Smooth muscle cell of trachea (primary cell): Measurements from ENCODE around the gene CDH1. TPM values are rescaled to one million over a fixed set of nuclear protein-coding genes. Genes with fewer than 3 reads are reported as not detected.

Experiments
- total RNA-seq: library from RNA; depleted of rRNA; stranded (reverse); fragments of >200 nt; gene quantifications from 2 replicates; pipeline ENCODE4 v1.2.1, GENCODE V29; 2014

CDH1 gene
- total RNA-seq = not detected in 2 replicates

GRCh38 chr16:68737046-68737729, at the start of gene CDH1:
Gene CDH1, plus strand, starts transcription at chr16:68737292. Its CDS starts 124 bp downstream, at chr16:68737416.

DNA sequence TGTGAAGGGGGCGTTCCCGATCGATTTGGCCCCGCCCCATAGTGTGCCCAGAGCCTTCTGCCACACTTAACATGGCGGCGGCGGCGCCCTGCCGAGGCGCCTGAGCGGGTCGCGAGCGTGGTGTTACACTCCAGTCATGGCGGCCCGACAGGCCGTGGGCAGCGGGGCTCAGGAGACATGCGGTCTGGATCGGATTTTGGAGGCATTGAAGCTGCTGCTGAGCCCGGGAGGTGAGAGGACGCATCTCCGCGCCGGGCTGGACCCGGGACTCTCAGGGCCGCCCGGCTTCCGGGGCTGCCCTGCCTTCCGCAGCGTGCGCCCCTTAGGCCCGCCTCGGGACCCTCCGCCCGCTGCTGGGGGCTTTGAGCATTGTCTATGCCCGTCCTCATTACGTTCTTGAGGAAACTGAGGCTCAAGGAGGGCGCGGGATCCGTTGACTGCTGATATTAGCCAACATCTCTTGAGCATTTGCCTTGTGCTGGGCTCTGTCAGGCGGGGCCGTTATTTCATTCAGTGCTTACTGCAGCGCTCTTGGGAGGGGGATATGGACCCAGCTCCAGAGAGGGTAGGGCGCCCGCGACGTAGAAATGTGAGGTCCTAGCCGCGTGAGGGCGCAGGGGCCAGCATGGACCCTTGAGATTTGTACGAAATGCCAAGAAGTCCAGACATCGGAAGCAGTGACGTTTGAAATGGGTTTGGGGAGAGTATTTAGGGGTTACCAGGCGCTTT, 106.6 kb downstream of the CDH1 start, which contains the start of gene TANGO6:
Gene TANGO6, plus strand, starts transcription at position 50 of the 729 bp plus-strand sequence. Its CDS starts 87 bp downstream, at position 137.

Other genes starting within 250 kb of the CDH1 start
- 42.8 and 44.8 TPM in 2 replicates for gene ZFP90, start 198.0 kb upstream of the CDH1 start, total RNA-seq
- gene CDH3, start 92.0 kb upstream of the CDH1 start, total RNA-seq = 0.17 and 0.87 TPM in 2 replicates
- 21.7 and 21.8 TPM in 2 replicates for gene TANGO6, start 106.2 kb downstream of the CDH1 start, total RNA-seq